NCI-H748 treated with DMSO at 0.1 percent for 48 hours (cell line): ENCODE measurements around the gene FAM78A.
"Not testable (repeated sequence)": the region's sequence is repeated elsewhere in the genome, so short reads cannot be mapped to it uniquely, and the experiment has no call there.

Experiments
- DNase-seq: peaks from one replicate; lab custom pipeline; 2025; lab: John Stamatoyannopoulos, UW

The FAM78A gene

GRCh38 chr9:131264231-131264630, 12.1 kb downstream of the FAM78A start:
- DNase-seq: no peak

GRCh38 chr9:131263701-131264100, 12.6 kb downstream of the FAM78A start:
- no peak for DNase-seq

GRCh38 chr9:131263033-131263343, 13.3 kb downstream of the FAM78A start:
- DNase-seq: not testable (repeated sequence)

- no peak for DNase-seq
These were observed 13.8 kb downstream of the FAM78A start for GRCh38 chr9:131262327-131263032.

- no peak for DNase-seq
These were observed 15.4 kb downstream of the FAM78A start for GRCh38 chr9:131260751-131261452.

- no peak for DNase-seq
These were observed 16.3 kb downstream of the FAM78A start for GRCh38 chr9:131259916-131260597.

- DNase-seq: no peak
These were observed 16.8 kb downstream of the FAM78A start for GRCh38 chr9:131259432-131259898.

GRCh38 chr9:131258698-131259431, 17.4 kb downstream of the FAM78A start:
- DNase-seq: no peak

GRCh38 chr9:131258186-131258585, 18.1 kb downstream of the FAM78A start:
- no peak for DNase-seq

- no peak for DNase-seq
These were observed 18.9 kb downstream of the FAM78A start for GRCh38 chr9:131257266-131258025.

GRCh38 chr9:131255676-131256197, 20.6 kb downstream of the FAM78A start:
- DNase-seq: no peak

GRCh38 chr9:131254626-131255025, 21.7 kb downstream of the FAM78A start:
- no peak for DNase-seq

GRCh38 chr9:131253891-131254491, 22.3 kb downstream of the FAM78A start:
- no peak for DNase-seq

GRCh38 chr9:131252120-131252519, 24.2 kb downstream of the FAM78A start:
- DNase-seq: no peak

GRCh38 chr9:131246618-131247017, 29.7 kb downstream of the FAM78A start:
- no peak for DNase-seq

- DNase-seq: not testable (repeated sequence)
These were observed 32.0 kb downstream of the FAM78A start for GRCh38 chr9:131244331-131244730.

- no peak for DNase-seq
These were observed 36.0 kb downstream of the FAM78A start for GRCh38 chr9:131240047-131240921.

GRCh38 chr9:131239161-131239975, 36.9 kb downstream of the FAM78A start:
- no peak for DNase-seq

GRCh38 chr9:131238402-131239021, 37.8 kb downstream of the FAM78A start:
- DNase-seq: no peak
